D721Med (cell line): ENCODE measurements around the gene VAV1.

Experiments used
- DNase-seq: peaks from one replicate; pipeline ENCODE4 v3.0.0; 2011; ENCODE audit warnings: low spot score; ENCODE audit not compliant: insufficient read length
- FAIRE-seq: peaks from 2 replicates; lab custom pipeline; 2011; peaks lifted over from hg19 to GRCh38; lab: Jason Lieb, UNC
- CTCF ChIP-seq: IDR thresholded peaks from 2 replicates; pipeline ENCODE4 v1.5.1; 2012; ENCODE audit warnings: mild to moderate bottlenecking, control low read depth; ENCODE audit not compliant: insufficient read depth; ENCODE audit errors: missing control alignments

The VAV1 gene

GRCh38 chr19:6842871-6843607 is 70.5 kb downstream of the VAV1 start:
- no peak for FAIRE-seq
- TF ChIP-seq CTCF = no peak
- no peak for DNase-seq

- TF ChIP-seq CTCF = no peak
These were observed 75.3 kb downstream of the VAV1 start for GRCh38 chr19:6847828-6848200.

GRCh38 chr19:6848986-6849385 is 76.5 kb downstream of the VAV1 start:
- no peak for DNase-seq
- no peak for TF ChIP-seq CTCF
- FAIRE-seq = no peak

More at GRCh38 chr19:6847828-6848200, 75.3 kb downstream of the VAV1 start:
- DNase-seq = no peak
- no peak for FAIRE-seq

GRCh38 chr19:6849876-6850275 is 77.4 kb downstream of the VAV1 start:
- FAIRE-seq (no peak), DNase-seq (no peak)
- no peak for TF ChIP-seq CTCF

GRCh38 chr19:6851359-6851758 is 78.9 kb downstream of the VAV1 start:
- FAIRE-seq = no peak
- no peak for DNase-seq

GRCh38 chr19:6852001-6852400 is 79.5 kb downstream of the VAV1 start:
- no peak for TF ChIP-seq CTCF
- FAIRE-seq (no peak), DNase-seq (no peak)

More at GRCh38 chr19:6851359-6851758, 78.9 kb downstream of the VAV1 start:
- TF ChIP-seq CTCF = no peak

GRCh38 chr19:6853868-6854267 is 81.4 kb downstream of the VAV1 start:
- no peak for FAIRE-seq
- DNase-seq = no peak
- no peak for TF ChIP-seq CTCF
